ENCODE results near the gene ZNF652.

The ZNF652 gene

GRCh38 chr17:49260011-49260816 is 101.8 kb downstream of the ZNF652 start:
- peak; percentile 80 for DNase-seq

DNA sequence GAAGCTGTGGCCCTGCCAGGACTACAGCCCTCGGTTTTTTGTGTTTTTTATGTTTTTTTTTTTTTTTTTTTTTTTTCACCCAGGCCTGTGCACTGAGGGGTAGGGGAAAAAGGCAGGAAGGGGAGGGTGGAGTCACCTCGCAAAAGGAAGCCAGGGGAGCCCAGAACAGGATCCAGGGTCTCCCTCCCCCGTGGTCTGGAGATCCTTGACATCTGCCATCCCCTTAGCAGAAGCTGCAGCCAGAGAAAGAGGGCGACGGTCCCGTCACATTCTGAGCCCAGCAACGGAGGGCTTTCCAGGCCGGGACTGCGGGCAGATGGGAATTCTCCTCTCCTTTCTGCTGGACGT is 102.4 kb downstream of the ZNF652 start:
- DNase-seq: no peak

DNA sequence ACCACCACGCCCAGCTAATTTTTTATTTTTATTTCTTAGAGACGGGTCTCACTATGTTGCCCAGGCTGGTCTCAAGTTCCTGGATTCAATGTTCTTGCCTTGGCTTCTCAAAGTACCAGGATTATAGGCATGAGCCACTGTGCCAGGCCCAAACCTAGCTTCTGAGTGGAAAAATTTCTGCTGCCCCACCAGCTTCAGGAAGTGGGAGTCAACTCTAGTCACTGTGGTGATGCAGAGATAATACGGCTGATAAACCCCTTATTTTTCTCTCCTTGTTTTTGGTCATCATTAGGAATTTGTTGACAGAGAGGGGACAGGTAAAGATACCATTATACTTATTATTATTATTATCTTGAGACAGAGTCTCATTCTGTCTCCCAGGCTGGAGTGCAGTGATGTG is 103.7 kb downstream of the ZNF652 start:
- DNase-seq: no peak

DNA sequence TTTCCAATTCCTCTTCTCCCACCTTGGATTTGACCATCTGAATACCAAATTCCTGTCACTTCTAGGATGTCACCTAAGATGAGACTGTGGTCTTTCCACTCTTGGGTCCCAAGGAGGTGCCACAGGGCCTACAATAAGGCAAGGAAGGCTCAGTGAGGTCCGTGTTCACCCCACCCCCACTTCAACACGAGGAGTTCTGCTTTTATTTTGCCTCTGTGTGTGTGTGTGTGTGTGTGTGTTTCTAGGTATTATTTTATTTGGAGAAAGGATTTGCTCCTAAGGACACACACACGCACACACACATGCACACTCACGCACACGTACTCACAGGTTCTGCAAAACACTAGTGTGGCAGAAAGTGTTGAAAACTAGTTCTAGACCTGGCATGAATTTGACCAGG is 106.9 kb downstream of the ZNF652 start:
- DNase-seq: no peak

DNA sequence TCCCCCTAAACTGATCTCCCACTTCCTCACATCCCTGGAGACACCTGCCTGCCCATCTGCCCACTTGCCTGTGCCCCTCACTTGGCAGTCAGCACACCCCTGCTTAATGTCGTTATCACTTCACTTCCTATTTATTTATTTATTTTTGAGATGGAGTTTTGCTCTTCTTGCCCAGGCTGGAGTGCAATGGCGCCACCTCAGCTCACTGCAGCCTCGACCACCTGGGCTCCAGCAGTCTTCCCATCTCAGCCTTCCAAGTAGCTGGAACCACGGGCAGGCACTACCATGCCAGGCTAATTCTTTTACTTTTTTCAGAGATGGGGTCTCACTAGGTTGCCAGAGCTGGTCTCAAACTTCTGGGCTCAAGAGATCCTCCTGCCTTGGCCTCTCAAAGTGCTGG is 108.0 kb downstream of the ZNF652 start:
- no peak for DNase-seq

GRCh38 chr17:49252148-49252695 is 109.8 kb downstream of the ZNF652 start:
- no peak for DNase-seq

DNA sequence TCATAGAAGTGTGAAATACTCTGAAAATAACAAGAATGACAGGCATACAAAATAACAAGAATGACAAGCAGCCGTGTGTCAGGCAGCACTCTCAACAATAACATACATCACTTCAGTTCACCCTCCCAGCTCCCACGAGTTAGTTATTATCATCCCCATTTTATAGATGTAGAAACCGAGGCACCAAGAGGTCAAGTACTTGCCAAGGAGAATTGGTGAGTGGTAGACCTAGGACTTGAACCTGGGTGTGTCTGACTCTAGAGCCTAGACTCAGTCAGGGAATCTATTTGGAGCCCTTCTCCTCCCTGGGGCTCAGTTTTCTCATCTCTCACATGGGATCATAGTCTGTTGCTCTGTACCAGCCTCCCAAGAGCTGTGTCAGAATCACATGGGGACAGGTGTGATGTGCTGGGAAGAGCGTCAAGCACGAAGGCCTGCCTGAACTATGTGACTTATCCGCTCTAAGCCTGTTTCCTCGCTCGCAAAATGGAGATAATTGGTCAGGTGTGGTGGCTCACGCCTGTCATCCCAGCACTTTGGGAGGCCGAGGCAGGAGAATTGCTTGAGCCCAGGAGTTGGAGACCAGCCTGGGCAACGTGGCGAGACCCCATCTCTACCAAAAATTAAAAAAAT is 112.0 kb downstream of the ZNF652 start:
- no peak for DNase-seq

DNA sequence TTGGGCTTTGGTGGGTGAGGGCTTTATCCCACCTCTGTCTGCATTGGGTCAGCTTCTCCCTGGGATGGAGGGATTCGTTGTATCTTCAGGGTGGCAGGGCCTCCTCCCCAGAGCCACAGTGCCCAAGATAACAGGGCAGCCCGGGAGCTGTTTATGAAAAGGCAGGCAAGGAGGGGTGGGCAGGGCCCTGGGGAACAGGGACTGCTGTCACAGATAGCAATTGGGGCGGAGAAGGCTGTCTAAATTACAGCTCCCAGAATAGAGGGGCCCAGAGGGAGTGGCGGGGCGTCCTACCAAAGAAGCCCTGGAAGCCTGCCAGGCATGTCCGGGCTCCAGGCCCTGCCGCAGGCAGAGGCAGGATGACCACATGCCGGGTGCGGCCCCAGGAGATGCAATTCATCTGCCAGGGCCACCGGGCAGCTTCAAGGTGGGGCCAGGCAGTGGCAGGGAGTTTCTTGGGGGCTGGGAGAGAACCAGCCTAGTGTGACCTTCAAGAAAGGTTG is 112.7 kb downstream of the ZNF652 start:
- peak; percentile 70 for DNase-seq

DNA sequence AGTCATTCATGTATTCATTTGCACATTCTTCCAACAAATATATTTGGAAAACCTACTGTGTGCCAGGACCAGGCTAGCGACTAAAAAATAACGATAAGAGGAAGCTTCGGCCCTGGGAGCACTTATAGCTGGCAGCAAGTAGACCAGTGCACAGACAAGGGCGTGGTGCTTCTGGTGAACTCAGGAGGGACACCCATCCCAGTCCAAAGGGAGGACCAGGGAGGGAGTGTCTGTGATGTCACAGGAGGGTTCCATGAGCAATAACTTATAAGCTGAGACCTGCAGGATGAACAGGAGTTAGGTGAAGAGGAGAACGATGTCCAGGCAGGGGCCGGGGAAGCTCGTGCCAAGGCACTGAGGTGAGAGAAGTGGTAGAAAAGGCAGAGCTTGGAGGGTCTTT is 114.1 kb downstream of the ZNF652 start:
- no peak for DNase-seq

- DNase-seq: no peak
These were observed 117.2 kb downstream of the ZNF652 start for GRCh38 chr17:49244839-49245238.
